Trophoblast cell (in vitro differentiated cells and primary cell): Measurements from ENCODE around the gene PCP4L1.

ENCODE experiments used
- DNase-seq, 2 donors: peaks; one replicate each; pipeline ENCODE4 v3.0.0-alpha.2; 2016
- H2AFZ ChIP-seq: 2 replicates; pipeline ENCODE4 v1.6.1; 2013; ENCODE audit warnings: low read length, moderate library complexity, mild to moderate bottlenecking; ENCODE audit not compliant: insufficient read depth, poor library complexity
- H2AK5ac ChIP-seq: 2 replicates; pipeline ENCODE4 v1.6.1; 2013; ENCODE audit warnings: mild to moderate bottlenecking, low read length
- H2BK120ac ChIP-seq: 2 replicates; pipeline ENCODE4 v1.6.1; 2013; ENCODE audit warnings: low read length, mild to moderate bottlenecking, moderate library complexity; ENCODE audit not compliant: insufficient read depth, poor library complexity
- H2BK12ac ChIP-seq: 2 replicates; pipeline ENCODE4 v1.6.1; 2013; ENCODE audit warnings: mild to moderate bottlenecking, low read length, moderate library complexity
- H2BK5ac ChIP-seq: 2 replicates; pipeline ENCODE4 v1.6.1; 2013; ENCODE audit warnings: low read length, low read depth, moderate library complexity, mild to moderate bottlenecking; ENCODE audit not compliant: poor library complexity
- H3K14ac ChIP-seq: 2 replicates; pipeline ENCODE4 v1.6.1; 2013; ENCODE audit warnings: mild to moderate bottlenecking, low read length
- H3K18ac ChIP-seq: 2 replicates; pipeline ENCODE4 v1.6.1; 2013; ENCODE audit warnings: mild to moderate bottlenecking, low read length
- H3K23ac ChIP-seq: 2 replicates; pipeline ENCODE4 v1.6.1; 2013; ENCODE audit warnings: low read length
- H3K27ac ChIP-seq: 2 replicates; pipeline ENCODE4 v1.5.1; 2013; ENCODE audit warnings: low read depth, mild to moderate bottlenecking, inconsistent platforms, low read length, moderate library complexity
- H3K27me3 ChIP-seq: 2 replicates; pipeline ENCODE4 v1.6.1; 2013; ENCODE audit warnings: inconsistent platforms, mild to moderate bottlenecking, low read length, moderate library complexity; ENCODE audit not compliant: insufficient read depth
- H3K36me3 ChIP-seq, 2 experiments: 1 replicate in 1 of 2; 2 replicates in 1 of 2; pipeline ENCODE4 v1.6.1; 2013; ENCODE audit warnings: low read length in 2 of 2, mild to moderate bottlenecking in 2 of 2, moderate library complexity in 1 of 2; ENCODE audit not compliant: insufficient read depth in 2 of 2, control insufficient read depth in 1 of 2
- H3K4ac ChIP-seq: 2 replicates; pipeline ENCODE4 v1.6.1; 2013; ENCODE audit warnings: low read depth, mild to moderate bottlenecking, low read length, moderate library complexity
- H3K4me1 ChIP-seq, 2 experiments: 1 replicate in 1 of 2; 2 replicates in 1 of 2; pipeline ENCODE4 v1.6.1; 2013; ENCODE audit warnings: low read length in 2 of 2, mild to moderate bottlenecking in 2 of 2, moderate library complexity in 1 of 2; ENCODE audit not compliant: insufficient read depth in 2 of 2, control insufficient read depth in 1 of 2
- H3K4me2 ChIP-seq: 2 replicates; pipeline ENCODE4 v1.6.1; 2013; ENCODE audit warnings: inconsistent platforms, mild to moderate bottlenecking, low read length, moderate library complexity
- H3K4me3 ChIP-seq: 2 replicates; pipeline ENCODE4 v1.5.1; 2013; ENCODE audit warnings: mild to moderate bottlenecking, low read depth, low read length, inconsistent platforms
- H3K79me1 ChIP-seq: one replicate; pipeline ENCODE4 v1.6.1; 2013; ENCODE audit warnings: low read length
- H3K79me2 ChIP-seq: 2 replicates; pipeline ENCODE4 v1.6.1; 2013; ENCODE audit warnings: low read length, mild to moderate bottlenecking; ENCODE audit not compliant: control insufficient read depth, insufficient read depth, poor library complexity
- H3K9ac ChIP-seq: 2 replicates; pipeline ENCODE4 v1.6.1; 2013; ENCODE audit warnings: mild to moderate bottlenecking, low read length
- H3K9me3 ChIP-seq: 2 replicates; pipeline ENCODE4 v1.6.1; 2013; ENCODE audit warnings: low read depth, mild to moderate bottlenecking, control low read depth, inconsistent platforms, low read length; ENCODE audit not compliant: insufficient read depth
- H4K12ac ChIP-seq: 2 replicates; pipeline ENCODE4 v1.6.1; 2013; ENCODE audit warnings: low read depth, mild to moderate bottlenecking, low read length, moderate library complexity
- H4K8ac ChIP-seq: 2 replicates; pipeline ENCODE4 v1.6.1; 2013; ENCODE audit warnings: low read depth, mild to moderate bottlenecking, low read length, moderate library complexity
- H4K91ac ChIP-seq: one replicate; pipeline ENCODE4 v1.6.1; 2013; ENCODE audit warnings: low read depth, mild to moderate bottlenecking, low read length, moderate library complexity
- WGBS: extraction: QIAGEN DNeasy Blood & Tissue Kit; methylation state at CpG from one replicate; pipeline ENCODE4 v1.1.7; 2013; ENCODE audit warnings: missing lambda C conversion rate; ENCODE audit not compliant: insufficient read length, insufficient coverage; ENCODE audit errors: extremely low coverage; 5-methylcytosine and 5-hydroxymethylcytosine counted together

The PCP4L1 gene

GRCh38 chr1:161305867-161306519 is 47.4 kb downstream of the PCP4L1 start:
- no peak overlapping the region for H3K27ac ChIP-seq
- peak overlapping the region; percentile 20 for H3K18ac ChIP-seq
- H3K4ac ChIP-seq = no peak overlapping the region
- peak overlapping the region; percentile 61 for H2AFZ ChIP-seq
- H3K4me1 ChIP-seq = peaks cover 3 to 8% of the 10 kb centered on the region in 2 experiments
- peak overlapping the region; percentile 23 for H4K91ac ChIP-seq
- no peak overlapping the region for H2AK5ac ChIP-seq
- no peak overlapping the region for H2BK120ac ChIP-seq
- peaks cover 6% of the 10 kb centered on the region for H3K9me3 ChIP-seq
- no peak overlapping the region for H3K23ac ChIP-seq
- peaks cover 4% of the 10 kb centered on the region for H3K79me2 ChIP-seq
- no CpG with 5 or more reads among the region's 31 CpGs for WGBS
- no peaks in the 10 kb centered on the region for H3K36me3 ChIP-seq
- H2BK12ac ChIP-seq = no peak overlapping the region
- H3K4me3 ChIP-seq = peak overlapping the region; percentile 74
- H3K27me3 ChIP-seq = no peaks in the 10 kb centered on the region
- peak overlapping the region; percentile 89 for H4K8ac ChIP-seq
- peaks cover 3% of the 10 kb centered on the region for H3K79me1 ChIP-seq
- no peak overlapping the region for H3K9ac ChIP-seq
- H4K12ac ChIP-seq = peak overlapping the region; percentile 23
- H3K14ac ChIP-seq = no peak overlapping the region
- peak; percentile 73 to 79 for DNase-seq
- peak overlapping the region; percentile 63 for H3K4me2 ChIP-seq
- H2BK5ac ChIP-seq = no peak overlapping the region

GRCh38 chr1:161307230-161307768 is 48.8 kb downstream of the PCP4L1 start:
- Histone ChIP-seq H2AK5ac (no peak overlapping the region), H4K8ac (no peak overlapping the region), H3K4me3 (no peak overlapping the region), H2BK120ac (no peak overlapping the region), H3K4ac (no peak overlapping the region), H3K23ac (no peak overlapping the region), H2BK12ac (no peak overlapping the region), H4K12ac (no peak overlapping the region), H3K4me1 (peaks cover 3 to 8% of the 10 kb centered on the region in 2 experiments), H3K36me3 (no peaks in the 10 kb centered on the region), H3K9me3 (peaks cover 6% of the 10 kb centered on the region), H3K27me3 (no peaks in the 10 kb centered on the region), H3K9ac (no peak overlapping the region), H3K4me2 (no peak overlapping the region), H2AFZ (no peak overlapping the region), H3K79me1 (peaks cover 3% of the 10 kb centered on the region), H3K18ac (no peak overlapping the region), H2BK5ac (no peak overlapping the region), H4K91ac (no peak overlapping the region), H3K27ac (no peak overlapping the region), H3K14ac (no peak overlapping the region), H3K79me2 (peaks cover 4% of the 10 kb centered on the region)
- DNase-seq = no peak
- no CpG with 5 or more reads among the region's 7 CpGs for WGBS

GRCh38 chr1:161307892-161308638 is 49.5 kb downstream of the PCP4L1 start:
- Histone ChIP-seq H4K91ac (no peak overlapping the region), H3K14ac (no peak overlapping the region), H3K36me3 (no peaks in the 10 kb centered on the region), H3K4me3 (no peak overlapping the region), H2AK5ac (no peak overlapping the region), H3K18ac (no peak overlapping the region), H3K79me2 (peaks cover 4% of the 10 kb centered on the region), H3K4ac (no peak overlapping the region), H3K4me2 (no peak overlapping the region), H2BK12ac (no peak overlapping the region), H3K23ac (no peak overlapping the region), H4K12ac (no peak overlapping the region), H2BK120ac (no peak overlapping the region), H3K27ac (no peak overlapping the region), H3K4me1 (peaks cover 3 to 8% of the 10 kb centered on the region in 2 experiments), H2AFZ (no peak overlapping the region), H2BK5ac (no peak overlapping the region), H3K79me1 (peaks cover 3% of the 10 kb centered on the region), H3K9ac (no peak overlapping the region), H3K27me3 (no peaks in the 10 kb centered on the region), H4K8ac (no peak overlapping the region), H3K9me3 (peaks cover 6% of the 10 kb centered on the region)
- WGBS = no CpG with 5 or more reads among the region's 2 CpGs
- no peak for DNase-seq

- H3K4me3 ChIP-seq = no peak within 1 kb of the TSS
- H3K27ac ChIP-seq = no peak within 1 kb of the TSS
- H2BK5ac ChIP-seq = no peak within 1 kb of the TSS
- WGBS = no CpG with 5 or more reads among the region's 2 CpGs
- no peak within 1 kb of the TSS for H4K12ac ChIP-seq
- no peaks in the 10 kb centered on the region for H3K27me3 ChIP-seq
- H3K4me2 ChIP-seq = no peak within 1 kb of the TSS
- no peak within 1 kb of the TSS for H4K8ac ChIP-seq
- no peak within 1 kb of the TSS for H3K14ac ChIP-seq
- H3K18ac ChIP-seq = no peak within 1 kb of the TSS
- peaks cover 9% of the 10 kb centered on the region for H3K79me2 ChIP-seq
- H3K9ac ChIP-seq = no peak within 1 kb of the TSS
- no peak within 1 kb of the TSS for H2BK120ac ChIP-seq
- H3K23ac ChIP-seq = no peak within 1 kb of the TSS
- no peak within 1 kb of the TSS for H2AK5ac ChIP-seq
- peaks cover 6% of the 10 kb centered on the region for H3K9me3 ChIP-seq
- peaks cover 5 to 10% of the 10 kb centered on the region in 2 experiments for H3K4me1 ChIP-seq
- H2AFZ ChIP-seq = no peak within 1 kb of the TSS
- no peak within 1 kb of the TSS for H3K4ac ChIP-seq
- peaks cover 11% of the 10 kb centered on the region for H3K79me1 ChIP-seq
- H2BK12ac ChIP-seq = no peak within 1 kb of the TSS
- no peak within 1 kb of the TSS for H4K91ac ChIP-seq
- DNase-seq = no peak
- H3K36me3 ChIP-seq = no peaks in the 10 kb centered on the region
Measured at GRCh38 chr1:161309868-161310267, 51.3 kb downstream of the PCP4L1 start, which contains the start of gene MPZ. TSS of gene MPZ (minus strand) at chr1:161309968. CDS start at chr1:161309905, 63 bp downstream.
